D341Med (cell line): ENCODE measurements around the gene CBR3.
"Not testable (repeated sequence)": the region's sequence is repeated elsewhere in the genome, so short reads cannot be mapped to it uniquely, and the experiment has no call there.

Source experiments
- DNase-seq: peaks from one replicate; pipeline ENCODE4 v3.0.0; 2012; ENCODE audit warnings: low spot score

Gene CBR3

GRCh38 chr21:36134803-36135390, at the start of gene CBR3:
CBR3 (plus strand) TSS chr21:36135079; CDS start chr21:36135193, 114 bp downstream.
- peak; percentile 63 for DNase-seq

- no peak for DNase-seq
Observed at GRCh38 chr21:36087362-36088138, 47.3 kb upstream of the CBR3 start.

- DNase-seq, result no peak
Observed at GRCh38 chr21:36089946-36090345, 44.9 kb upstream of the CBR3 start.

- no peak for DNase-seq
Observed at GRCh38 chr21:36092681-36093080, 42.2 kb upstream of the CBR3 start.

GRCh38 chr21:36093512-36093911, 41.4 kb upstream of the CBR3 start:
- no peak for DNase-seq

- DNase-seq, result no peak
Observed at GRCh38 chr21:36096398-36097290, 38.2 kb upstream of the CBR3 start.

GRCh38 chr21:36097427-36098181, 37.3 kb upstream of the CBR3 start:
- no peak for DNase-seq

- no peak for DNase-seq
Observed at GRCh38 chr21:36098182-36098532, 36.7 kb upstream of the CBR3 start.

- no peak for DNase-seq
Observed at GRCh38 chr21:36099000-36099399, 35.9 kb upstream of the CBR3 start.

GRCh38 chr21:36099695-36100211, 35.1 kb upstream of the CBR3 start:
- DNase-seq, result not testable (repeated sequence)

GRCh38 chr21:36100971-36101641, 33.8 kb upstream of the CBR3 start:
- DNase-seq, result no peak

GRCh38 chr21:36103434-36103833, 31.4 kb upstream of the CBR3 start:
- no peak for DNase-seq

GRCh38 chr21:36104317-36105300, 30.3 kb upstream of the CBR3 start:
- DNase-seq, result peak; percentile 61

- no peak for DNase-seq
Observed at GRCh38 chr21:36105327-36105842, 29.5 kb upstream of the CBR3 start.

GRCh38 chr21:36109868-36110267, 25.0 kb upstream of the CBR3 start:
- no peak for DNase-seq

- no peak for DNase-seq
Observed at GRCh38 chr21:36111238-36111637, 23.6 kb upstream of the CBR3 start.

GRCh38 chr21:36113647-36114428, 21.0 kb upstream of the CBR3 start:
- DNase-seq, result no peak

- DNase-seq, result no peak
Observed at GRCh38 chr21:36115138-36115730, 19.6 kb upstream of the CBR3 start.
